Coronary artery (tissue), 2 donors: Measurements from ENCODE around the gene LONP2.

Source experiments
- DNase-seq: peaks from one replicate; pipeline ENCODE4 v3.0.0-alpha.2; 2017; ENCODE audit warnings: low spot score
- H3K27ac ChIP-seq, 2 donors: fragments of 200-600 bp; sonication (generic); one replicate each; pipeline ENCODE4 v1.5.1; 2016 to 2019
- H3K4me3 ChIP-seq: fragments of 200-600 bp; sonication (generic); 2 replicates; pipeline ENCODE4 v1.5.1; 2016; ENCODE audit warnings: mild to moderate bottlenecking, moderate library complexity
- CTCF ChIP-seq: fragments of 200-600 bp; sonication (generic); IDR thresholded peaks from one replicate; pipeline ENCODE4 v1.5.1; 2019; ENCODE audit warnings: antibody characterized with exemption

Gene LONP2

GRCh38 chr16:48382131-48382530, 138.0 kb downstream of the LONP2 start:
- DNase-seq: no peak
- TF ChIP-seq CTCF: no peak
- Histone ChIP-seq H3K4me3 (no peak overlapping the region), H3K27ac (no peak overlapping the region)

DNA sequence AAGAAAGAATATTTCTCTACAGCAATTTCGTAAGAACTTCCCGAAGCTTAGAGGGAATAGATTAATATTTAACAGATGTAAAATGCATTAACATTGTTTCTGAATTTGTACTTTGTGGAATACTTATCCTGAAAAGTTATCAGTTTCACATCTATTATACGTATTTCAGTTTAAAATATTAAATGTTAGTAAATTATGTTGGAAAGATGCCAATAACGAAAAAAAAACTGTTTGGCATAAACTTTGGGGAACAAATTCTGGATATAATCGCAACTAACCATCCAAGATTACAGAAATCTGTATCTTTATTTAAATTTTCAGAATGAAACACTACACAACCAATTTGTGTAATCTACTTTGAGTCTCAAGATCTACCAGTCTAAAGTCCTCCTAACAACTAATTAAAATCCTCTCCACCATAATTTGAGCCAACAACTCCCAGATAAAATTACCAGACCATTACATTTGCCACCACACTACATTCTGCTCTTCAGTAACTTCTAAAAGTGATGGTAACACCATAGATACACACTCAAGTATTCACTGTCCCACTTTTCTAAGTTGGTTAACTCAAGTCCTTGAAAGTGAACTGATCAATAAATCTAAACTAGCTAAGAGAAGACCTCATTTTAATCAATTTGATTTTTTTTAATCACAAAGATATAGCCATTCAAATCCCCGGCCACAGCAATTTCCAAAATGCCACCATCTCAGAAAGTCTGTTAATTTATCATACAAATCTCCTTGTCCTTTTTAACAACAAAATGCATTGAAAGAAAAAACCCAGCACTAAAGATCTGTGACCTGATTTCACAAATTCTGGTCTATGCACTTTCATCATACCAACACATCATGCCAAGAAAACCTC, 139.1 kb downstream of the LONP2 start:
- no peak for TF ChIP-seq CTCF
- DNase-seq: no peak

DNA sequence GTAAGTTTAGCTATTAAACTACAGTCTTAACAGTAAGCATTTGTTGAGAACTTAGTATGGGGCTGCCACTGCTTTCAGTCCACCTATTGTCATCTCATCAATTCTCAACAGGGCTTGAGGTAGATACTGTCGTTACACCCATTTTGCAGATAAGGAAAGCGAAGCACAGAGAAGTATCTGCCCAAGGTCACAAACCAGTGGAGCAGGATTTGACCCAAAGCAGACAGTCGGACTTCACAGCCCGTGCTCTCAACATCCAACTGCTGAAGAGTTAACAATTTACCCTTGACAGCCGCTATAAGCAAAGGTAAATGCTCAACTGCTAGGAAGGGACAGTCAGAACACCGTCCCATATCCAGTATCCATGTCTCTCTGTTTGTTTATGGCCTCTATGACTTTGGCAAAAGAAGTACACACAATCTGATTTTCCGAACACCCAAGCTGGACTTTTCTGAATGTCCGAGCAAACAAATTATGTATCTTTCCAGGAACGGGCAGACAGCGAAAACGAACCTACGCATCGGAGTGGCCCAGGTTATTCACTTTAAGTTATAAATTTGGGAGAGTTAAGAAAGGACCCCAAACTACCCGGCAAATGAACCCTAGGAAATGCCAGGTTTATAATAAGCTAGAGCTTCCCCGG, 139.9 kb downstream of the LONP2 start:
- no peak for TF ChIP-seq CTCF
- peak overlapping the region; percentile 94 for H3K4me3 ChIP-seq
- no peak for DNase-seq
- H3K27ac ChIP-seq: peak overlapping the region; percentile 98 to 100

More for the DNA sequence above, 139.1 kb downstream of the LONP2 start:
- H3K4me3 ChIP-seq: peak overlapping the region; percentile 94
- H3K27ac ChIP-seq: peak overlapping the region; percentile 98 to 100

DNA sequence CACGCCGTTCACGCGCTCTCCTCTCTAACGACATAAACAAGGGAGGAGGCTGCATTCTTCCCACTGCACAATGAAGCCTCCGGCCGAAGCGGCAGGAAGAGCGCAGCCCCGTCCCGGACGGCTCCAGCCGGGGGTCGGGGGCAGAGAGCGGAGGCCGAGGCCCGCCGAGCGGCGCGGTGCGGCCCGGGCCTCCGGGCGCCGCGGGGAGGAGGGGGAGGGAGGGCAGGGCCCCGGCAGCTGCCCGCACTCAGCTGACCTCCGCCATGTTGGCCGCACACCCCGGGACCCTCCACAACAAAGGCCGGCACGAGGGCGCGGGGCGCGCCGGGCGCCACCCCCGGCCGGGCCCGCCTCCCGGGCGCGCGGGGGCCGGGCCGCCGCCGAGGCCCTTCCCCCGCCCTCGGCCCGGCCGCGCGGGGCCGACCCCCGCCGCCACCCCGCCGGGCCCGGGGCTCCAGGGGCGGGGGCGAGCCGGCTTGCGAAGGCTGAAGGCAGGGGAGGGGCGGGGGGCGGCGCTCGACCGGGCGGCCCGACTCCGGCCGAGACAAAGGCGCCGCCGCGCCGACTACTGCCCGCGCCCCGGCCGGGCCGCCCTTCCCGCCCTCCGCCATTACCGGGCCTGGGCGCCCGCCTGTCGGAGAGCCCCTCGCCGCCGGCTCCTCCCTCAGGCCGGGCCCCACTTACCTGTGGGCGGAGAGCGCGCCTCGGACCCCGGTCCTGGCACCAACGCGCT, 140.6 kb downstream of the LONP2 start:
- Histone ChIP-seq H3K4me3 (peak overlapping the region; percentile 94), H3K27ac (peak overlapping the region; percentile 98 to 100)
- no peak for DNase-seq
- TF ChIP-seq CTCF: no peak

GRCh38 chr16:48385253-48386150, 141.4 kb downstream of the LONP2 start, which contains the start of gene SIAH1:
Gene SIAH1, minus strand, starts transcription at chr16:48385413. Its CDS starts 22,985 bp downstream, at chr16:48362428.
- no peak for TF ChIP-seq CTCF

More at GRCh38 chr16:48385253-48386150, 141.4 kb downstream of the LONP2 start, which contains the start of gene SIAH1:
- peak within 1 kb of the TSS; percentile 94 for H3K4me3 ChIP-seq
- peak; percentile 86 for DNase-seq
- peak within 1 kb of the TSS; percentile 98 to 100 for H3K27ac ChIP-seq
